DND-41 (cell line): ENCODE data around the gene MEGF6.

ENCODE experiments used
- EZH2 ChIP-seq: IDR thresholded peaks from 3 replicates; pipeline ENCODE4 v1.6.1; 2012; ENCODE audit warnings: borderline replicate concordance, low read depth, mild to moderate bottlenecking, moderate library complexity, low read length, inconsistent platforms; ENCODE audit not compliant: severe bottlenecking
- TF ChIP-seq, protein P1 (sequence below): IDR thresholded peaks from 2 replicates; pipeline ENCODE4 v1.5.1; 2012; ENCODE audit warnings: borderline replicate concordance, low read length, moderate library complexity, mild to moderate bottlenecking; ENCODE audit not compliant: poor library complexity, severe bottlenecking; ENCODE audit errors: extremely low read depth

DNA sequence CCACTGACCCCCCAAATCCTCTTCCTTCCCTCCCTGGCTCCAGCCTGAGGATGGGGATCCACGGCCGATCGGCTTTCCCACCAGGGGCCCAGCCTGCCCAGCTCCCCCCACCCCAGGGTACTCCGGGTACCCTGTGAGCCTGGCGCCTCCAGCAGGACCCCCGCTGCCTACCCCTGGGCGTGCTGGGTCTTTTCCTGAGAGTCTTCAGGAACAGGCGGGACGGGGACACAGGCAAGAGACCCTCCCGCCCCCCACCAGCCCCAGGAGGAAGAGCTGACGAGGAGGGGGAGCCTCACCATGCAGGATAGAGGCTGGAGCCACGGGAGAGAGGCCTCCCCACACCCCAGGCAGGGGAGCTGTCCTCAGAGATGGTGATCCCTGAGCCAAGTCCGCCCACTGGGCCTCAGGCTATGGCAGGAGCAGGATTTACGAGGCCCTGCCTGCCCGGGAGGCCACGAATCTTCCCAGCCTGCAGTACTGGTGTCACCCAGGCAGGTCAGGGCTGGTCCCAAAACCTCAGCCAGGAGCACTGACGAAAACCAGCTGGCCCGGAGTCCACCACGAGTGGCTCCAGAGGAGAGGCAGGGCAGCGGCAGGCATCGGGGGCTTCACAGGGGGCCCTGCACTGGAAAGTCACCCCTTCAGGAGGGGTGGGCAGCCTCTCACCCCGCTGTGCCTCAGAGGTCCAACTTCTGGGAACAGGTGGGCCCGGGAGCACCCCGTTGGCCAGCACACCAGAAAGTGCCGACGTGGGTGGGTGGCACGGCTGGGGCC lies 58.0 kb downstream of the MEGF6 start:
- TF ChIP-seq, protein P1, sequence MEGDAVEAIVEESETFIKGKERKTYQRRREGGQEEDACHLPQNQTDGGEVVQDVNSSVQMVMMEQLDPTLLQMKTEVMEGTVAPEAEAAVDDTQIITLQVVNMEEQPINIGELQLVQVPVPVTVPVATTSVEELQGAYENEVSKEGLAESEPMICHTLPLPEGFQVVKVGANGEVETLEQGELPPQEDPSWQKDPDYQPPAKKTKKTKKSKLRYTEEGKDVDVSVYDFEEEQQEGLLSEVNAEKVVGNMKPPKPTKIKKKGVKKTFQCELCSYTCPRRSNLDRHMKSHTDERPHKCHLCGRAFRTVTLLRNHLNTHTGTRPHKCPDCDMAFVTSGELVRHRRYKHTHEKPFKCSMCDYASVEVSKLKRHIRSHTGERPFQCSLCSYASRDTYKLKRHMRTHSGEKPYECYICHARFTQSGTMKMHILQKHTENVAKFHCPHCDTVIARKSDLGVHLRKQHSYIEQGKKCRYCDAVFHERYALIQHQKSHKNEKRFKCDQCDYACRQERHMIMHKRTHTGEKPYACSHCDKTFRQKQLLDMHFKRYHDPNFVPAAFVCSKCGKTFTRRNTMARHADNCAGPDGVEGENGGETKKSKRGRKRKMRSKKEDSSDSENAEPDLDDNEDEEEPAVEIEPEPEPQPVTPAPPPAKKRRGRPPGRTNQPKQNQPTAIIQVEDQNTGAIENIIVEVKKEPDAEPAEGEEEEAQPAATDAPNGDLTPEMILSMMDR: no peak
- TF ChIP-seq EZH2: no peak
